NCI-H69 (cell line): ENCODE data around the gene TFDP2.
"Not testable (repeated sequence)": the region's sequence is repeated elsewhere in the genome, so short reads cannot be mapped to it uniquely, and the experiment has no call there.

ENCODE experiments used
- DNase-seq: peaks from one replicate; lab custom pipeline; 2025; lab: John Stamatoyannopoulos, UW

TFDP2 gene

GRCh38 chr3:142148792-142149672 lies at the start of gene TFDP2:
Gene TFDP2, minus strand, starts transcription at chr3:142149544. Its CDS starts 47,795 bp downstream, at chr3:142101749.
- DNase-seq: peak; percentile 95

- no peak for DNase-seq
Observed at GRCh38 chr3:142188846-142189245, 39.5 kb upstream of the TFDP2 start.

- peak; percentile 10 for DNase-seq
Observed at GRCh38 chr3:142180761-142181362, 31.5 kb upstream of the TFDP2 start.

- DNase-seq: no peak
Observed at GRCh38 chr3:142175478-142175877, 26.1 kb upstream of the TFDP2 start.

GRCh38 chr3:142174559-142174958 lies 25.2 kb upstream of the TFDP2 start:
- DNase-seq: no peak

- no peak for DNase-seq
Observed at GRCh38 chr3:142168514-142168913, 19.2 kb upstream of the TFDP2 start.

GRCh38 chr3:142165194-142165593 lies 15.8 kb upstream of the TFDP2 start:
- no peak for DNase-seq

GRCh38 chr3:142159083-142159740 lies 9.9 kb upstream of the TFDP2 start:
- DNase-seq: no peak

GRCh38 chr3:142154186-142154585 lies 4.8 kb upstream of the TFDP2 start:
- DNase-seq: no peak

GRCh38 chr3:142152384-142152783 lies 3.0 kb upstream of the TFDP2 start:
- DNase-seq: peak; percentile 18

- no peak for DNase-seq
Observed at GRCh38 chr3:142151828-142152227, 2.5 kb upstream of the TFDP2 start.

- DNase-seq: no peak
Observed at GRCh38 chr3:142151240-142151639, 1.9 kb upstream of the TFDP2 start.

GRCh38 chr3:142150271-142150670 lies 927 bp upstream of the TFDP2 start:
- no peak for DNase-seq

- DNase-seq: no peak
Observed at GRCh38 chr3:142149673-142149992, 289 bp upstream of the TFDP2 start.

GRCh38 chr3:142148044-142148791 lies 1.1 kb downstream of the TFDP2 start:
- peak; percentile 30 for DNase-seq

GRCh38 chr3:142144587-142144986 lies 4.8 kb downstream of the TFDP2 start:
- DNase-seq: not testable (repeated sequence)

GRCh38 chr3:142140608-142141285 lies 8.6 kb downstream of the TFDP2 start:
- DNase-seq: not testable (repeated sequence)

GRCh38 chr3:142137089-142137488 lies 12.3 kb downstream of the TFDP2 start:
- not testable (repeated sequence) for DNase-seq

GRCh38 chr3:142134799-142135325 lies 14.5 kb downstream of the TFDP2 start:
- no peak for DNase-seq

- no peak for DNase-seq
Observed at GRCh38 chr3:142129516-142130171, 19.7 kb downstream of the TFDP2 start.
